Measurements from ENCODE around the gene TMEM115.

DNA sequence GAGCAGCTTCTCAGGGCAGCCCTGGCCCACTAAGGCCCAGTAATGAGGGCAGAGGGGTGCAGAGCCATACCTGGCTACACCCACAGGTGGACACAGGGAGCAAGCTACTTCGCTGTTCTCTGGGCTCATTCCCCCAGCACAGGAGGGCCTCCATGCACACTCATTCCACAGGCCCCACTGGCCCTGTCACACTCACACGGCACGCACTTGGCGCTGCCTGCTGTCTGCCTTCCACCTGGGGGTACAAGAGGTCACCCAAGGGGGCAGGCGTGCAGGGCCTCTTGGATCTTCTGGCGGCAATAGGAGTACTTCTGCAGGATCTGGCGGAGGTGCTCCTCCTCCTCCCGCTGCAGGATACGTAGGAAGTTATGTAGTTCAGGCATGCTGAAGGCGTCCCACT is 29.0 kb downstream of the TMEM115 start:
- TF ChIP-seq CTCF (IDR thresholded peaks at IDR 0.05), result no peak
- TF ChIP-seq ZFX (IDR thresholded peaks at IDR 0.05; ENCODE audit: borderline replicate concordance), result no peak

All from 22Rv1 (cell line).